Stimulated activated CD4-positive, alpha-beta T cell treated with anti-CD3 and anti-CD28 coated beads, TNF-alpha, amount 100 ng/mL, for 24 hours (primary cell): ENCODE measurements around the gene CXCL5.
"Not testable (repeated sequence)": the region's sequence is repeated elsewhere in the genome, so short reads cannot be mapped to it uniquely, and the experiment has no call there.

Experiments used
- DNase-seq, 3 experiments: peaks; one replicate each; pipeline ENCODE4 v3.0.0-alpha.2; 2020; ENCODE audit warnings: low read depth in 3 of 3

CXCL5 gene

DNA sequence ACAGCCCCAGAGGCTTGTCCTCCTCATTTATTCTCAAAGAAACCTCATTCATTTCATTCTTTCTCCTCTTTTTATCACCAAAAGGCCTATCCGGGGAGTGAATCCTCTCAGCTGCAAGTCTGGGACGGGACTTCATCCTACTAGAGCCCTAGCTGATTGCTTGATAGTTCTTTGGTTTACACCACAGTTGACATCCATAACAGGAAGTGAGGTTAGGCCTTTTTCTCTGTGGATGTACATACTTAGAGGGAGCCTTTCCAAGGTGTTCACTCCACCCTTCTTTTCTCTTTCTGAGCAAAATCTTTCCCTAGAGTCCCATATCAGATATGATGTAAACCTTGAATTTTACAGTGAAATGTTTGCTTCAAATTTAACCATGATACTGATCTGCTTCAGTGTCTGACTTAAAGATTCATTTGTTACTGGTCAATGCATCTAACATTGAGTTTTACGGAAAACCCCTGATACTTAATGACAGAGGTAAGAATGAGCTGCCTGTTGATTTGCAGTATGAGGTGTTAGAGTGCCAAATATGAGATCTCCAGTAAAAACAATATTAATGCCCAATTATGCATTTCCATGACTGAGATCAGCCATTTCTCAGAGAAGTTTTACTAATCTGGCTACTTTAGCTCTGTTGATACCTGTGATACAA, 16.8 kb upstream of the CXCL5 start:
- no peak for DNase-seq

- no peak for DNase-seq
These were observed 15.9 kb upstream of the CXCL5 start for GRCh38 chr4:74014332-74014731.

DNA sequence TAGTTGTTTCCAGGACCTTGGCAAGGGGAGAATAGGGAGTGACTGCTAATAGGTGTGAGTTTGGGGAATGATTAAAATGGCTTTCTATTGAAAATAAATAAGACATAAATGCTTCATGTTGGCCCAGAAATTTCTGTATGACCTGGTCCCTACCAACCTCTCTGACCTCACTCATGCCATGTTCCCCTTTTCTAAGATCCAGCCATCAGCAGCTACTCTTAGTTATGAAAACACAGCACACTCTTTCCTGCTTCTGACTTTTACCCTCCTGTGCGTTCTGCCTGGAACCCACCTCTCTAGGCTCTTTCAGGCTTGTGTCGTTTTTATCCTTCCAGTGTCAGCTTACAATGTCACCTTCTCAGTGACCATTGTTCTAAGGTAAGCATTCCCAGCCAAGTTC, 14.8 kb upstream of the CXCL5 start:
- no peak for DNase-seq

DNA sequence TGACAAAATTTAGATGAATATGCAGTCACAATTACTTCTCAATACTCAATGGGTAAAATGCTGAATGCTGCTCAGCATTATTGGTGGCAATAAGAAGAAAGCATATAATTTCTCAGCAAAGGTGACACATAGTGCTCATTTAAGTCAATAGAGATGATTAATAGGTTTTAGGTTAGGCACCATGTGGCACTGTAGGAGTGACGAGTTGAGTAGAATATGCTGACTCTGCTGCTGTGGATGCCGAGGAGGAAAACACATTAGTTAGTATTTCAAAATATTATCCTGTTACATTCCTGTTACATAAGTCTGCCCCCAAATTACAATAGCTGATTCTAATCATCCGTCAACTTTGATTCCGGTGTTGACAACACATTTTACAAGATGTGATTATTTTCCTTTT, 13.7 kb upstream of the CXCL5 start:
- DNase-seq, result no peak

DNA sequence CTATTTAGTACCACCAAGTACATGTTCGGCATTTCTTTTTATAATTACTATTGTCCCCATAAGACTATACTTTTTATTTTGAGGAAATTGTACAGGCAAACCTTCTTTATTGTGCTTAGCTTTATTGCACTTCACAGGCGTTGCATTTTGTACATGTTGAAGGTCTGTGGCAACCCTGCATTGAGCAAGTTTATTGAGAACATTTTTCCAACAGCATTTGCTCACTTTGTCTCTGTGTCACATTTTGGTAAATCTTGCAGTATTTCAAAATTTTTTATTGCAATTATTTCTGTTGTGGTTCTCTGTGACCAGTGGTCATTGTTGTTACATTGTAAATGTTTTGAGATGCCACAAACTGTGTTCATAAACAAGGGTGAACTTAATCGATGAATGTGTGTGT, 10.8 kb upstream of the CXCL5 start:
- no peak for DNase-seq

GRCh38 chr4:74006009-74006476, 7.6 kb upstream of the CXCL5 start:
- DNase-seq, result no peak

DNA sequence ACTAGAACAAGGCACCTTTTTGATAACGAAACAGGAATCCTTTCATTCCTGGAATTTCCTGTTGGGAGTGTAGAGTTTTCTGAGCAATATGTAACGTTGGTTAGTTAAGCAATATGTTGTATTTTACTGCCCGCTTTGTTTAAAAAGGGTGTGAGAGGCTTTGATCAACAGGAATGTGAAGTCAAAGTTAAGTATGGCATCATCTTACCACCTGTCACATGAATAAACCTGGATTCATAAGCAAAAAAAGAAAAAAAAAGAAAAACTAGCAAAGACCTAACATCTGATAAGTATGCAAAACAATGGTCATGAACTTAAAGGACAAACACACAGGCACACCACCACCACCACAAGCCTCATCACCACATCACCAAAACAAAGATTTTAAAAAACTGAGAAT, 7.1 kb upstream of the CXCL5 start:
- DNase-seq, result no peak

DNA sequence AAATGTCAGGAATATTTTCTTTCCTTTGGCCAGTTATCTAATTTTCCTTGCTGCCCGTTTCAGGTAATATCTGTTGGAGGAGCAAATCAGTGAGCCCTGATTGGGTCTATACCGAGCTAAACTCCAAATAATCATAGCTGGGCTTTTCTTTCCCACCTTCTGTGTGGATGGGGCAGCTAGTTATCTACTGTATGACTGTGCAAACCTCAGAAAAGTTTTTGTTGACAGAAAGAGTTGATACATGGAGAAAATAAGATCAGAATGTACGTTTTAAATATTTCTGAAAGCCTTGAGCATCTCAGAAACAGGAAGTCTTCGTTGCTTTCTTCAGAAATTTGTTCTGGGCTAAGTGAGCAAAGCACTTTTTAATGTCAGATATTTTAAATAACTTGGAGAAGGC, 6.2 kb upstream of the CXCL5 start:
- no peak for DNase-seq

GRCh38 chr4:74000301-74000700, 1.8 kb upstream of the CXCL5 start:
- DNase-seq, result no peak

DNA sequence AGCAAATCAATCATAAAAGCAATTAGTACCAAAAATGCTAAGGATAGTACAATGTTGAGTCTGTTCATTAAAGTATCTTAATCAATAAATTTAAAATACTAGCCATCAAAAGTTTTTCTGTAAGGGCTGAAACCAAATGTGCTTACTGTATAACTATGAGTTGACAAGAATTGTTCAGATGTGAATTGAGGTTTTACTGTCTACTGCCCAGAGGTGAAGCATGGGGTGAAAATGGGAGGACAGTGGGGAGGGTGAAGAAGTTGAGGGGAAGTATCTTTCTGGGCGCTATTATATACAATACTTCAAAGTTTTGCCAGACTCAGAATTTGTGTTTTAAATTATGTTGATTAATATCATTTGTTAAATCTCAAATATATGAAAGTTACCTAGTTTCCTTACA, 6.4 kb downstream of the CXCL5 start:
- no peak for DNase-seq

GRCh38 chr4:73991742-73992000, 6.8 kb downstream of the CXCL5 start:
- DNase-seq, result no peak

DNA sequence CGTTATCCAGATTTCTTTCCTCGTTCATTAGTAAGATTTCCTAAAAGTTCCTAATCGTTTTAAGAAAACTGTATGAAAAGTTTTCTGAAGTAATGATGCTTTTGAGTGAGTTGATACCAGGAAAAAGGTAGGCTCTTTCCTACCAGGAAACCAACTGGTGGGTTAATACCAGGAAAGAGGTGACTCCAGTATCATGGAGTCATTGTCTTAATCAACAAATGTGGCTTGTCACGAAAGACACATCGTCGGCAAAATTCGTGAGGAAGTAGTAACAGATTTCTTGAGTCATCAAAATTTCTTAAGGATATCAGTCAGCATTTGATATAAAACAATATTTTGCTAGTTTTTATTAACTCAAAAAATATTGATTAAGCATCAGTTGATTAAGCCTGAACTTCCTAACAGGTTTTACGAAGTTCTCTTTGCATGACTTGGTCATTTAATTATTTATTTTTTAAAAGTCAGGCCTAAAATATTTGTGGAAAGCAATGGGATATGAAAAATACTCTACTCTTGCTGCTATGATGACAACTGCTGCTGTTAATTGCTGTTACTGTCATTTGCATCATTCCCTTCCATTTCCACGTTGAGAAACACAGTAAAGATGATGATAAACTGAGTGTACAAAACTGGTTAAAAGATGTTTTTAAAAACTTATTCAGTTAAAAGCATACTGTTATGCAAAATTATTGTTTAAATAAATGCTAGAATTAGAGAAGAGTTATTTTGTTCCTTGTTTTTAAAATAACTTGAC, 7.3 kb downstream of the CXCL5 start:
- DNase-seq, result no peak

GRCh38 chr4:73989928-73990327, 8.5 kb downstream of the CXCL5 start:
- DNase-seq, result no peak

DNA sequence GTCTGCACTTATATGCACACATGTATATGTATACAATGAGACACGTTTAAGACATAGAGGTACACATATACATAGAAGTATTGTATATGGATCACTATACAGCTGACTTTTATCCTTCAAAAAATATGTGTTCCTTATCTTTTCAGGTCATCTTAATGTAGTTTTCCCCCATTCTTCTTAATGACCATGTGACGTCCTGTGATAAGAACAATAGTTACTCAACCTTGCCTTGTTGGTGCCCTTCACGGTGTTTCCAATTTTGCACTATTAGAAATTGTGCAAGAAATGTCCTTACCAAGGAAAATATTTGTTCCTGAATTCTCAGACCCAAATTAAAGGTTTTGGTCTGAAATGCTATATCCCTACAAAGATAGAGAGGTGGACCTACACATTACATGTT, 9.4 kb downstream of the CXCL5 start:
- DNase-seq, result no peak

DNA sequence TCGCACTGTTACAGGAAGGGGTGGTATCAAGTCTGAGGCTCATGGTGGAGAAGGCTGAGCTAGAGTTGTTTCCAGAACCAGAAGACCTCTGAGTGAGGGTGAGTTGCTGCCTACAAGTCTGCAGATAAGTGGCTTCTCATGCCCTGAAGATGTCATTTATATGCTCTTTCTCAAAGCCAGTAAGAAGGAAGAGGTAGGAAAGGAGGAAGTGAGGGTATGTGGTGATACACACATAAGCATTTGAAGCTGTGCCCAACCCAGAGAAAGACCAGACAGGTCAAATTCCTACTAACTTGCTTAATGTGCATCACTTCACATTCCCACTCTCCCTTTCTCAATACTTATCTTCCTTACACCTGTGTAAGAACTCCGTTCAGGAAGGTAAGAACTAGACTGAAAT, 10.4 kb downstream of the CXCL5 start, which contains the start of gene PPBP:
Gene PPBP, minus strand, starts transcription at position 130 of the 400 bp plus-strand sequence. Its CDS starts 87 bp downstream, at position 43.
- DNase-seq, result no peak

DNA sequence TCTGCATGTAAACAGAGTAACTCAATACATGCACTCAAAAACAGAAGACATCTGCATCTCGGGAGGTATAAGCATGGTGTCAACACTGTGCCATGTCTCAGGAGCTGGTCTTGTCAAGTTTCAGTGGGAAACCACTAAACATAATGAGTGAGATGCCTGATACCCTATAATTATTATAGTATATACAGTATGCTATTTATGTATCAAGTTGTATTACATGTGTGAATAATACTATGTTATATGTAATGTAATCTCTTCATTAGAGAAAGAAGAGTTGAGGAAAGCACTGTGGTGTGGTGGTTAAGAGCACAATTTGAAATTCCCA, 13.0 kb downstream of the CXCL5 start:
- DNase-seq, result no peak

DNA sequence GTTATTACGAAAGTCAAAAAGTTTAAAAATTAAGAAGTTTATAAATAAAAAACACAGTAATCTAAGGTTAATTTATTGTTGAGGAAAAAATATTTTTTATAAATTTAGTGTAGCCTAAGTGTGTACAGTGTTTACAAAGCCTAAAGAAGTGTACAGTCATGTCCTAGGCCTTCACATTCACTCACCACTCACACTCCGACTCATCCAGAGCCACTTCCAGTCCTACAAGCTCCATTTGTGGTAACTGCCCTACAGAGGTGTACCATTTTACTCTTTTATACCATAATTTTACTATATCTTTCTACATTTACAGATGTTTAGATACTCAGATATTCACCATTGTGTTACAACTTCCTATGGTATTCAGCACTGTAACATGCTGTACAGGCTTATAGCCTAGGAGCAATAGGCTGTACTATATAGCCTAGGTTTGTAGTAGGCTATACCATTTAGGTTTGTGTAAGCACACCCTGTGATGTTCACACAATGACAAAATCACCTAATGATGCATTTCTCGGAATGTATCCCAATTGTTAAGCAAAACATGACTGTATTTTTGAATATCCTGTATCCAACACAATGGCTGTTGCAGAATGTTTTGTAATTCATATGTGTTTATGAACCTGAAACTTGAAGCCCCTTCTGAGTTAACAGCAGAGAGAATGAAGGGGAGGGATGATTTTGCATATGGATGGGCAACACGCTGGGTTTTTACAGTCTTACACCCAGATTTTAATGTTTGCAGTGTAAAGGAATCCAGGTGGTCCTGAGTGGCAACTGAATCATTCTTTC, 13.5 kb downstream of the CXCL5 start:
- DNase-seq, result no peak

GRCh38 chr4:73981175-73981574, 17.3 kb downstream of the CXCL5 start:
- not testable (repeated sequence) for DNase-seq

DNA sequence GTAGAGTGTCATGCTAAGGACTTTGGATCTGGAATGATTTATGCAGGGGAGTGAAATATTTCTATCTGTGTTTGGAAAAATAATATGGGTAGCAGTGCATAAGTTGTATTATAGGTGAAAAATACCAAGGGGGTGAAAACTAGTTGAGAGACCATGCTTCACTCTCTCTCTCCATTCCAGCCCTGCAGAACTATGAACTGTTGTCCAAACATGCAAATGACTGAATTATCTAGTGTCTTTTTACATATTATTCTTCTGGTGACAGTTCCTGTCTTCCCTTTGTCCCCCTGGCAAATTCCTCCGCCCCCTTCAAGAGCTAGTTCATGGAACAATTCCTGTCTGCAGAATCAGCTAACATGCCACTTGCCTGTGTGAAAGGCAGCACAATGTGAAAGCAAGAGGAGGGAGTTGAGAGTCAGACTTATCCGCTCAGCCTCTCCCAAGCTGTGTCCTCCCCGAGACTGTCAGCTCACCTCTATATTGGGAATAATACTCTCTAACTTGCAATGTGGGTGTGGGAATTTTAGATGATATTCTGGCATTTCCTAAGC, 19.0 kb downstream of the CXCL5 start:
- DNase-seq, result no peak

- no peak for DNase-seq
These were observed 19.6 kb downstream of the CXCL5 start for GRCh38 chr4:73978886-73979285.

GRCh38 chr4:73976716-73977115, 21.8 kb downstream of the CXCL5 start:
- no peak for DNase-seq

GRCh38 chr4:73976217-73976616, 22.3 kb downstream of the CXCL5 start:
- DNase-seq, result no peak

- DNase-seq, result no peak
These were observed 24.1 kb downstream of the CXCL5 start for GRCh38 chr4:73974352-73974751.
